T-helper 2 cell treated with Interferon-gamma antibody and Interleukin-4, amounts not matched to agents 5 μg/mL and 100 μg/mL, for 36 hours (primary cell): Measurements from ENCODE around the gene KCNK2.

Experiments
- DNase-seq: peaks from one replicate; pipeline ENCODE4 v3.0.0; 2021; ENCODE audit warnings: low spot score
- H3K27ac Mint-ChIP-seq: one replicate; pipeline ENCODE4 v1.8.0; 2021; ENCODE audit warnings: mild to moderate bottlenecking, mixed read lengths
- H3K27me3 Mint-ChIP-seq: one replicate; pipeline ENCODE4 v1.8.0; 2021; ENCODE audit warnings: low read depth, mixed read lengths
- H3K36me3 Mint-ChIP-seq: one replicate; pipeline ENCODE4 v1.8.0; 2021; ENCODE audit warnings: low read depth, mixed read lengths
- H3K4me1 Mint-ChIP-seq: one replicate; pipeline ENCODE4 v1.8.0; 2021; ENCODE audit warnings: low read depth, mixed read lengths
- H3K4me3 Mint-ChIP-seq: one replicate; pipeline ENCODE4 v1.8.0; 2022; ENCODE audit warnings: mild to moderate bottlenecking, moderate library complexity, mixed read lengths
- H3K9me3 Mint-ChIP-seq: one replicate; pipeline ENCODE4 v1.8.0; 2021; ENCODE audit warnings: mixed read lengths

The KCNK2 gene

GRCh38 chr1:215264649-215265048, 182.1 kb downstream of the KCNK2 start:
- no peak for DNase-seq
- Mint-ChIP-seq H3K4me1 (no peaks in the 10 kb centered on the region), H3K4me3 (no peak overlapping the region), H3K27me3 (no peaks in the 10 kb centered on the region), H3K27ac (no peak overlapping the region), H3K9me3 (peaks cover under 1% of the 10 kb centered on the region), H3K36me3 (no peaks in the 10 kb centered on the region)

- Mint-ChIP-seq H3K27me3 (no peaks in the 10 kb centered on the region), H3K36me3 (no peaks in the 10 kb centered on the region), H3K9me3 (peaks cover 8% of the 10 kb centered on the region), H3K4me3 (no peak overlapping the region), H3K27ac (no peak overlapping the region), H3K4me1 (no peaks in the 10 kb centered on the region)
- DNase-seq, result no peak
These were observed 185.0 kb downstream of the KCNK2 start for GRCh38 chr1:215267495-215267894.

GRCh38 chr1:215269955-215270354, 187.4 kb downstream of the KCNK2 start:
- peaks cover 9% of the 10 kb centered on the region for H3K9me3 Mint-ChIP-seq
- H3K36me3 Mint-ChIP-seq, result no peaks in the 10 kb centered on the region
- no peak overlapping the region for H3K27ac Mint-ChIP-seq
- no peaks in the 10 kb centered on the region for H3K4me1 Mint-ChIP-seq
- H3K4me3 Mint-ChIP-seq, result no peak overlapping the region
- H3K27me3 Mint-ChIP-seq, result no peaks in the 10 kb centered on the region
- DNase-seq, result no peak

- Mint-ChIP-seq H3K4me3 (no peak overlapping the region), H3K36me3 (no peaks in the 10 kb centered on the region), H3K27me3 (no peaks in the 10 kb centered on the region), H3K4me1 (no peaks in the 10 kb centered on the region), H3K9me3 (peaks cover 9% of the 10 kb centered on the region), H3K27ac (no peak overlapping the region)
- no peak for DNase-seq
These were observed 191.4 kb downstream of the KCNK2 start for GRCh38 chr1:215273838-215274516.

- no peak overlapping the region for H3K27ac Mint-ChIP-seq
- no peaks in the 10 kb centered on the region for H3K4me1 Mint-ChIP-seq
These were observed 194.0 kb downstream of the KCNK2 start for GRCh38 chr1:215276582-215276981.

GRCh38 chr1:215277532-215277931, 195.0 kb downstream of the KCNK2 start:
- H3K36me3 Mint-ChIP-seq, result no peaks in the 10 kb centered on the region
- H3K9me3 Mint-ChIP-seq, result peaks cover 1% of the 10 kb centered on the region
- H3K27ac Mint-ChIP-seq, result no peak overlapping the region
- H3K4me1 Mint-ChIP-seq, result no peaks in the 10 kb centered on the region
- no peaks in the 10 kb centered on the region for H3K27me3 Mint-ChIP-seq
- H3K4me3 Mint-ChIP-seq, result no peak overlapping the region
- DNase-seq, result no peak

More at GRCh38 chr1:215276582-215276981, 194.0 kb downstream of the KCNK2 start:
- H3K4me3 Mint-ChIP-seq, result no peak overlapping the region
- H3K9me3 Mint-ChIP-seq, result peaks cover 6% of the 10 kb centered on the region
- no peak for DNase-seq
- H3K27me3 Mint-ChIP-seq, result no peaks in the 10 kb centered on the region
- no peaks in the 10 kb centered on the region for H3K36me3 Mint-ChIP-seq

- Mint-ChIP-seq H3K27ac (no peak overlapping the region), H3K9me3 (no peaks in the 10 kb centered on the region), H3K4me3 (no peak overlapping the region), H3K27me3 (no peaks in the 10 kb centered on the region), H3K36me3 (no peaks in the 10 kb centered on the region), H3K4me1 (no peaks in the 10 kb centered on the region)
- no peak for DNase-seq
These were observed 197.1 kb downstream of the KCNK2 start for GRCh38 chr1:215279682-215280081.

- Mint-ChIP-seq H3K4me3 (no peak overlapping the region), H3K36me3 (no peaks in the 10 kb centered on the region), H3K27ac (no peak overlapping the region), H3K4me1 (no peaks in the 10 kb centered on the region), H3K9me3 (no peaks in the 10 kb centered on the region), H3K27me3 (no peaks in the 10 kb centered on the region)
- no peak for DNase-seq
These were observed 200.0 kb downstream of the KCNK2 start for GRCh38 chr1:215282557-215282956.

- Mint-ChIP-seq H3K27ac (no peak overlapping the region), H3K4me1 (no peaks in the 10 kb centered on the region), H3K9me3 (no peaks in the 10 kb centered on the region), H3K36me3 (no peaks in the 10 kb centered on the region), H3K27me3 (no peaks in the 10 kb centered on the region), H3K4me3 (no peak overlapping the region)
- no peak for DNase-seq
These were observed 202.7 kb downstream of the KCNK2 start for GRCh38 chr1:215285013-215285800.
